K562 (cell line): ENCODE measurements around the gene UFSP2. TPM values are rescaled to one million over a fixed set of nuclear protein-coding genes. Genes with fewer than 3 reads are reported as not detected.

ENCODE experiments used
- ATAC-seq: fragments of 200-7000 bp; cut with Tn5 transposase; 3 replicates; pipeline ENCODE4 v1.9.1; 2020; ENCODE audit warnings: moderate library complexity
- BruUV-seq: library from RNA; stranded (reverse); fragments of 400-500 nt; replicated peaks from 2 replicates; lab custom pipeline; 2021; lab: Mats Ljungman, UMichigan
- CTCF ChIA-PET: fragments of 300-600 bp; formaldehyde crosslinking; extraction: SDS; loops from one replicate; lab custom pipeline; 2021; ENCODE audit warnings: low intra/inter-chr PET ratio; lab: Yijun Ruan, JAX
- POLR2A ChIA-PET: fragments of 300-600, 350-650 bp; sonication (Branson Sonifier 250); formaldehyde crosslinking; extraction: SDS; loops from one replicate; lab custom pipeline; 2021; ENCODE audit warnings: antibody characterized with exemption, inconsistent platforms; lab: Yijun Ruan, JAX
- DNase-seq, 4 experiments: peaks; one replicate each; pipeline versions ENCODE4 v3.0.0 to v3.0.0-alpha.2; 2011 to 2018; ENCODE audit warnings: low spot score in 3 of 4, mixed read lengths in 3 of 4; ENCODE audit errors: extremely low read depth in 1 of 4
- FAIRE-seq: peaks from 2 replicates; lab custom pipeline; 2011; peaks lifted over from hg19 to GRCh38; lab: Jason Lieb, UNC
- H2AFZ ChIP-seq: 2 replicates; pipeline ENCODE4 v1.6.0; 2011; ENCODE audit warnings: low read depth, low read length, control low read depth, inconsistent platforms
- H3K27ac ChIP-seq: fragments of 200-600 bp; 3 replicates; pipeline ENCODE4 v1.8.0; 2011; ENCODE audit warnings: low read depth, mild to moderate bottlenecking, control low read depth, inconsistent platforms, low read length, moderate library complexity, mixed read lengths; ENCODE audit errors: extremely low read depth
- H3K27me3 ChIP-seq, 2 experiments: fragments of 300-600 bp in 1 of 2; 2 replicates in 1 of 2; 3 replicates in 1 of 2; pipeline versions ENCODE4 v1.6.0 to v1.8.0; 2011; ENCODE audit warnings: inconsistent platforms in 2 of 2, low read length in 2 of 2, mild to moderate bottlenecking in 1 of 2, mixed read lengths in 1 of 2, moderate library complexity in 1 of 2; ENCODE audit not compliant: control insufficient read depth in 2 of 2, insufficient read depth in 2 of 2
- H3K36me3 ChIP-seq: fragments of 300-600 bp; 3 replicates; pipeline ENCODE4 v1.8.0; 2011; ENCODE audit warnings: mild to moderate bottlenecking, low read length, inconsistent platforms; ENCODE audit not compliant: control insufficient read depth, insufficient read depth
- H3K4me1 ChIP-seq, 2 experiments: fragments of 200-600 bp in 1 of 2; replicated peaks in 1 of 2; 2 replicates in 1 of 2; 3 replicates in 1 of 2; pipeline versions ENCODE4 v1.5.1 to v1.8.0; 2011; ENCODE audit warnings: inconsistent platforms in 2 of 2, low read length in 2 of 2, mild to moderate bottlenecking in 1 of 2, mixed read lengths in 1 of 2, moderate library complexity in 1 of 2; ENCODE audit not compliant: control insufficient read depth in 2 of 2, insufficient read depth in 2 of 2
- H3K4me2 ChIP-seq: 2 replicates; pipeline ENCODE4 v1.6.1; 2011; ENCODE audit warnings: low read length, control low read depth, inconsistent platforms, mixed read lengths; ENCODE audit not compliant: insufficient read depth
- H3K4me3 ChIP-seq: fragments of 200-600 bp; sonication (generic), shearing (Covaris generic); 2 replicates; pipeline ENCODE4 v1.5.1; 2016; ENCODE audit warnings: control low read depth, inconsistent platforms
- H3K79me2 ChIP-seq: fragments of 200-600 bp; 3 replicates; pipeline ENCODE4 v1.8.0; 2011; ENCODE audit warnings: low read length, inconsistent platforms; ENCODE audit not compliant: control insufficient read depth, insufficient read depth
- H3K9ac ChIP-seq, 2 experiments: 2 replicates each; pipeline versions ENCODE4 v1.6.0 to v1.6.1; 2011; ENCODE audit warnings: low read depth in 2 of 2, low read length in 2 of 2, control low read depth in 1 of 2, inconsistent platforms in 1 of 2, mild to moderate bottlenecking in 1 of 2, mixed read lengths in 1 of 2; ENCODE audit not compliant: insufficient read depth in 1 of 2
- H3K9me1 ChIP-seq: one replicate; pipeline ENCODE4 v1.6.0; 2011; ENCODE audit warnings: inconsistent platforms, mild to moderate bottlenecking, low read length, moderate library complexity; ENCODE audit not compliant: control insufficient read depth, insufficient read depth
- H3K9me3 ChIP-seq: replicated peaks from 2 replicates; pipeline ENCODE4 v1.5.1; 2011; ENCODE audit warnings: low read depth, low read length, inconsistent platforms; ENCODE audit not compliant: control insufficient read depth, insufficient read depth
- H4K20me1 ChIP-seq: replicated peaks from 2 replicates; pipeline ENCODE4 v1.6.1; 2011; ENCODE audit warnings: low read length, inconsistent platforms, mixed read lengths; ENCODE audit not compliant: control insufficient read depth, insufficient read depth
- JUN ChIP-seq, 2 experiments: sonication (generic) in 1 of 2; formaldehyde crosslinking in 1 of 2; IDR thresholded peaks; 2 replicates each; pipeline versions ENCODE4 v1.6.1 to v1.8.0; 2012 to 2022; ENCODE audit warnings: borderline replicate concordance in 2 of 2, mild to moderate bottlenecking in 2 of 2, improper control_type of control experiment in 1 of 2, low read depth in 1 of 2, low read length in 1 of 2, missing genetic modification reagents in 1 of 2
- KLF16 ChIP-seq: IDR thresholded peaks from 2 replicates; pipeline ENCODE4 v1.6.1; 2016; ENCODE audit warnings: antibody characterized with exemption
- MEF2A ChIP-seq: IDR thresholded peaks from 2 replicates; pipeline ENCODE4 v1.6.1; 2011; ENCODE audit warnings: low read depth, mild to moderate bottlenecking, low read length, moderate library complexity; ENCODE audit not compliant: control insufficient read depth
- MEF2D ChIP-seq: conservative IDR thresholded peaks from 2 replicates; pipeline ENCODE4 v1.6.1; 2016; ENCODE audit warnings: low read depth, missing genetic modification characterization, missing compliant biosample characterization
- OTX1 ChIP-seq: fragments of 450-650 bp; formaldehyde crosslinking; IDR thresholded peaks from 2 replicates; pipeline ENCODE4 v1.4.0; 2022; ENCODE audit warnings: mild to moderate bottlenecking
- SAP30 ChIP-seq: fragments of 200-600 bp; sonication (generic); IDR thresholded peaks from 2 replicates; pipeline ENCODE4 v1.6.1; 2012; ENCODE audit warnings: borderline replicate concordance, low read depth, mild to moderate bottlenecking, moderate library complexity, low read length, control low read depth, inconsistent platforms; ENCODE audit not compliant: insufficient read depth, poor library complexity, severe bottlenecking
- SMAD4 ChIP-seq: fragments of 250-450 bp; sonication (Bioruptor Pico); conservative IDR thresholded peaks from 2 replicates; pipeline ENCODE4 v1.8.0; 2021; ENCODE audit warnings: inconsistent platforms, mild to moderate bottlenecking, moderate library complexity
- YBX1 ChIP-seq: fragments of 450-650 bp; IDR thresholded peaks from 2 replicates; pipeline ENCODE4 v1.7.1; 2016; ENCODE audit warnings: mild to moderate bottlenecking
- ZBTB1 ChIP-seq: sonication (generic); formaldehyde crosslinking; IDR thresholded peaks from 2 replicates; pipeline ENCODE4 v1.8.1; 2023; ENCODE audit warnings: missing genetic modification reagents, low read depth, mild to moderate bottlenecking, borderline replicate concordance
- ZKSCAN8 ChIP-seq: fragments of 200-800 bp; sonication (Bioruptor generic); IDR thresholded peaks from 2 replicates; pipeline ENCODE4 v1.6.1; 2016; ENCODE audit warnings: missing genetic modification characterization, missing compliant biosample characterization
- ZNF444 ChIP-seq: fragments of 250-450 bp; sonication (Bioruptor Pico); IDR thresholded peaks from 2 replicates; pipeline ENCODE4 v1.4.0; 2020; ENCODE audit warnings: mild to moderate bottlenecking, moderate library complexity
- ZNF609 ChIP-seq: sonication (generic); formaldehyde crosslinking; IDR thresholded peaks from 2 replicates; pipeline ENCODE4 v1.8.1; 2023; ENCODE audit warnings: missing genetic modification reagents, mild to moderate bottlenecking, borderline replicate concordance
- WGBS: fragments of 100-300 bp; shearing (Covaris generic); methylation state at CpG from one replicate; pipeline ENCODE4 v1.1.6; 2016; ENCODE audit warnings: low coverage, mixed read lengths; ENCODE audit not compliant: insufficient coverage; ENCODE audit errors: missing lambda C conversion rate; 5-methylcytosine and 5-hydroxymethylcytosine counted together
- in situ Hi-C: fragments of 300-500 bp; cut with MboI; formaldehyde crosslinking; loops from 4 replicates; pipeline ENCODE4 v1.15.0; 2018; ENCODE audit warnings: inconsistent platforms, mixed read lengths
- intact Hi-C: fragments of 100-400 bp; cut with micrococcal nuclease; formaldehyde crosslinking; loops from 2 replicates; pipeline ENCODE4 v1.14.2; 2022
- polyA plus RNA-seq, 8 experiments: library from polyadenylated mRNA; depleted of rRNA in 4 of 8; stranded (reverse) in 5 of 8; unstranded in 3 of 8; fragments of >200 nt; fragmentation: Nextera tagmentation in 2 of 8; fragmentation: Illumina TruSeq in 1 of 8; extraction: Ambion mirVana in 2 of 8; extraction: Trizol in 1 of 8; gene quantifications; 2 replicates each; pipeline versions ENCODE4 v1.2.1 to v1.2.3, GENCODE V29; 2011 to 2014; ENCODE audit warnings: inconsistent platforms in 1 of 8, missing spikeins in 1 of 8
- total RNA-seq, 7 experiments: library from RNA; depleted of rRNA in 6 of 7; stranded (reverse); fragments of >200 nt in 6 of 7; fragmentation: Illumina TruSeq in 2 of 7; extraction: Trizol in 2 of 7; gene quantifications; 2 replicates each; pipeline versions ENCODE4 v1.2.1 to v1.2.3, GENCODE V29; 2011 to 2021; ENCODE audit warnings: low replicate concordance in 1 of 7

Gene UFSP2
- total and polyA plus RNA-seq, 9 of the 15 experiments (the other 6 are each of a cell fraction or from before 2014, with no cell fraction given), result 20.1 to 55.8 (median 26.6) TPM

- no peak for TF ChIP-seq MEF2D (tag)
- no peak for TF ChIP-seq ZKSCAN8 (CRISPR knock-in tag)
- TF ChIP-seq, all 486 proteins: peak for 0
These were observed 46.4 kb upstream of the UFSP2 start (continued) for GRCh38 chr4:185472103-185472542.

- ChIA-PET POLR2A (no interaction called here), CTCF (interaction anchor here (0.7 to 2.2 kb wide), 3 partner anchors 126 to 151 kb away, joined by 3 to 9 read pairs (median 5); no protein-coding TSS in a partner anchor)
- Histone ChIP-seq H3K4me2 (peak within 1 kb of the TSS; percentile 99), H3K4me1 (peaks cover 9 to 12% of the 10 kb centered on the region in 2 experiments), H3K27ac (no peak within 1 kb of the TSS; the same call in 2 of the 3 replicates), H3K79me2 (no peaks in the 10 kb centered on the region), H3K9me1 (no peaks in the 10 kb centered on the region), H3K27me3 (peaks cover 26 to 32% of the 10 kb centered on the region in 2 experiments), H3K9me3 (peaks cover 2% of the 10 kb centered on the region; the same call in 1 of the 2 replicates), H2AFZ (peak within 1 kb of the TSS; percentile 91), H4K20me1 (no peaks in the 10 kb centered on the region), H3K9ac (peak within 1 kb of the TSS; percentile 56 to 91), H3K4me3 (peak within 1 kb of the TSS; percentile 55), H3K36me3 (no peaks in the 10 kb centered on the region)
- WGBS, result 1% methylated on average over 36 of the region's 93 CpGs
- ATAC-seq, result peak; percentile 99
- no TSS peak for BruUV-seq
- in situ Hi-C loops, result no loop called here
- intact Hi-C loops, result loop anchor here (1.0 to 5.0 kb wide), 2 partner anchors 56 to 126 kb away; no protein-coding TSS in a partner anchor
- no peak for FAIRE-seq
- DNase-seq, result peak; percentile 90 to 99 (median 99)
- TF ChIP-seq KLF16, result no peak
- TF ChIP-seq ZNF444 (CRISPR knock-in tag), result no peak
- peak; percentile 44; the same call in 1 of the 2 replicates for TF ChIP-seq SMAD4 (CRISPR knock-in tag)
- no peak for TF ChIP-seq MEF2A
- no peak for TF ChIP-seq JUN (IDR thresholded peaks at IDR 0.05; ENCODE audit: borderline replicate concordance, low read depth, low read length)
- TF ChIP-seq JUN (CRISPR knock-in tag; IDR thresholded peaks at IDR 0.05; ENCODE audit: borderline replicate concordance), result no peak
- no peak for TF ChIP-seq YBX1
- TF ChIP-seq ZBTB1 (CRISPR knock-in tag), result peak; percentile 64; the same call in 1 of the 2 replicates
- TF ChIP-seq OTX1 (CRISPR knock-in tag), result no peak
- no peak for TF ChIP-seq ZNF609 (CRISPR knock-in tag)
- no peak for TF ChIP-seq SAP30
These were observed 45.7 kb upstream of the UFSP2 start, which contains the start of gene CCDC110 for GRCh38 chr4:185471235-185472102. Gene CCDC110 (minus strand): TSS chr4:185471733. CDS start chr4:185471683, 50 bp downstream.
